B cell (primary cell): Measurements from ENCODE around the gene RPL10A. TPM values are rescaled to one million over a fixed set of nuclear protein-coding genes. Genes with fewer than 3 reads are reported as not detected.

ENCODE experiments used
- ATAC-seq: fragments of 200-7000 bp; cut with Tn5 transposase; one replicate; pipeline ENCODE4 v1.10.0; 2021; ENCODE audit warnings: low read depth, mild to moderate bottlenecking, moderate number of reproducible peaks, moderate library complexity
- CTCF ChIA-PET: fragments of 350-600 bp; sonication (Branson Sonifier 250); formaldehyde crosslinking; loops from one replicate; lab custom pipeline; 2021; ENCODE audit warnings: antibody characterized with exemption, inconsistent platforms; lab: Charles Lee
- POLR2A ChIA-PET: fragments of 350-600 bp; sonication (Branson Sonifier 250); formaldehyde crosslinking; loops from one replicate; lab custom pipeline; 2021; ENCODE audit warnings: antibody characterized with exemption; lab: Charles Lee
- DNase-seq: peaks from one replicate; pipeline ENCODE4 v3.0.0; 2013
- H2AFZ ChIP-seq: 2 replicates; pipeline ENCODE4 v1.6.1; 2012; ENCODE audit warnings: mild to moderate bottlenecking, low read depth, low read length; ENCODE audit not compliant: insufficient read depth, poor library complexity, severe bottlenecking
- H3K27ac ChIP-seq, 2 donors: 1 replicate in 1 of 2; 2 replicates in 1 of 2; pipeline ENCODE4 v1.5.1; 2012 to 2013; ENCODE audit warnings: low read length in 2 of 2, mild to moderate bottlenecking in 2 of 2, moderate library complexity in 1 of 2
- H3K27me3 ChIP-seq, 4 experiments: fragments of 200-600 bp in 1 of 4; sonication (generic) in 1 of 4; replicated peaks in 1 of 4; 1 replicate in 2 of 4; 2 replicates in 2 of 4; pipeline versions ENCODE4 v1.6.1 to v1.7.0; 2013 to 2016; ENCODE audit warnings: low read length in 3 of 4, mild to moderate bottlenecking in 2 of 4, mixed read lengths in 1 of 4, moderate library complexity in 1 of 4; ENCODE audit not compliant: insufficient read depth in 4 of 4, control insufficient read depth in 3 of 4; ENCODE audit errors: control extremely low read depth in 1 of 4
- H3K36me3 ChIP-seq, 2 experiments: replicated peaks in 1 of 2; 1 replicate in 1 of 2; 2 replicates in 1 of 2; pipeline versions ENCODE4 v1.6.1 to v1.7.1; 2013; ENCODE audit warnings: low read length in 1 of 2; ENCODE audit not compliant: insufficient read depth in 2 of 2, control insufficient read depth in 1 of 2; ENCODE audit errors: control extremely low read depth in 1 of 2, extremely low read depth in 1 of 2
- H3K4me1 ChIP-seq, 2 donors: fragments of 200-600 bp in 1 of 2; sonication (generic) in 1 of 2; 1 replicate in 1 of 2; 2 replicates in 1 of 2; pipeline versions ENCODE4 v1.5.1 to v1.6.1; 2013 to 2017; ENCODE audit warnings: low read length in 2 of 2; ENCODE audit not compliant: control insufficient read depth in 2 of 2, insufficient read depth in 2 of 2
- H3K4me2 ChIP-seq: replicated peaks from 2 replicates; pipeline ENCODE3; 2012; ENCODE audit warnings: mild to moderate bottlenecking, low read depth, low read length; ENCODE audit not compliant: poor library complexity, severe bottlenecking
- H3K4me3 ChIP-seq, 5 experiments: fragments of 200-600 bp in 1 of 5; sonication (generic) in 1 of 5; 1 replicate in 3 of 5; 2 replicates in 2 of 5; pipeline versions ENCODE4 v1.5.1 to v1.7.0; 2011 to 2016; ENCODE audit warnings: low read length in 4 of 5, mild to moderate bottlenecking in 4 of 5, low read depth in 2 of 5, control low read depth in 1 of 5, moderate library complexity in 1 of 5; ENCODE audit not compliant: insufficient read depth in 1 of 5; ENCODE audit errors: control extremely low read depth in 1 of 5, extremely low read depth in 1 of 5
- H3K79me2 ChIP-seq: fragments of 200-600 bp; sonication (generic); one replicate; pipeline ENCODE4 v1.6.0; 2016; ENCODE audit warnings: low read length; ENCODE audit not compliant: control insufficient read depth, insufficient read depth
- H3K9ac ChIP-seq: fragments of 200-600 bp; sonication (generic); 2 replicates; pipeline ENCODE4 v1.6.1; 2017; ENCODE audit warnings: mild to moderate bottlenecking, low read length, moderate library complexity
- H3K9me3 ChIP-seq, 3 donors: one replicate each; pipeline versions ENCODE4 v1.6.1 to v1.7.1; 2013; ENCODE audit warnings: low read length in 2 of 3; ENCODE audit not compliant: control insufficient read depth in 2 of 3, insufficient read depth in 1 of 3; ENCODE audit errors: control extremely low read depth in 1 of 3
- H4K20me1 ChIP-seq: 2 replicates; pipeline ENCODE4 v1.6.0; 2012; ENCODE audit warnings: mild to moderate bottlenecking, low read length; ENCODE audit not compliant: insufficient read depth, control insufficient read depth, poor library complexity, severe bottlenecking
- H3K27ac Mint-ChIP-seq: one replicate; pipeline ENCODE4 v1.8.0; 2021; ENCODE audit warnings: mixed read lengths
- H3K27me3 Mint-ChIP-seq: one replicate; pipeline ENCODE4 v1.8.0; 2021; ENCODE audit warnings: mixed read lengths
- H3K4me1 Mint-ChIP-seq: one replicate; pipeline ENCODE4 v1.8.0; 2021; ENCODE audit warnings: mixed read lengths
- H3K4me3 Mint-ChIP-seq: one replicate; pipeline ENCODE4 v1.8.0; 2021; ENCODE audit warnings: mixed read lengths
- H3K9me3 Mint-ChIP-seq: one replicate; pipeline ENCODE4 v1.8.0; 2022; ENCODE audit warnings: mixed read lengths; ENCODE audit not compliant: insufficient read depth
- CTCF ChIP-seq: fragments of 200-600 bp; IDR thresholded peaks from one replicate; pipeline ENCODE4 v1.8.0; 2022; ENCODE audit warnings: antibody characterized with exemption, mild to moderate bottlenecking
- EZH2 ChIP-seq: IDR thresholded peaks from 2 replicates; pipeline ENCODE4 v1.6.1; 2012; ENCODE audit warnings: borderline replicate concordance, low read depth, mild to moderate bottlenecking, moderate library complexity, low read length; ENCODE audit not compliant: insufficient read depth, poor library complexity, severe bottlenecking
- WGBS: methylation state at CpG from one replicate; pipeline ENCODE4 v1.1.5; 2013; ENCODE audit warnings: missing lambda C conversion rate; ENCODE audit not compliant: insufficient coverage; 5-methylcytosine and 5-hydroxymethylcytosine counted together
- intact Hi-C: fragments of 100-400 bp; cut with micrococcal nuclease; formaldehyde crosslinking; loops from one replicate; pipeline ENCODE4 v1.10.0; 2022
- polyA plus RNA-seq: library from polyadenylated mRNA; depleted of rRNA; stranded (reverse); fragments of >200 nt; gene quantifications from 2 replicates; pipeline ENCODE4 v1.2.3, GENCODE V29; 2012
- total RNA-seq, 2 donors: library from RNA; stranded (reverse); fragments of 120-200 nt in 1 of 2; gene quantifications; 1 replicate in 1 of 2; 2 replicates in 1 of 2; pipeline versions ENCODE4 v1.2.3 to v1.2.4, GENCODE V29; 2013 to 2022

The RPL10A gene
- total and polyA plus RNA-seq, 2 donors (not counting 1 experiment from before 2014, with no cell fraction given), result 1,687 to 3,150 TPM

- H3K27me3 Mint-ChIP-seq, result no peaks in the 10 kb centered on the region
- Histone ChIP-seq H4K20me1 (no peaks in the 10 kb centered on the region), H3K36me3 (peaks cover 6 to 53% of the 10 kb centered on the region in 2 experiments), H3K27ac (no peak overlapping the region), H3K27me3 (no peaks in the 10 kb centered on the region), H3K4me2 (no peak overlapping the region), H3K79me2 (no peaks in the 10 kb centered on the region), H3K4me1 (peaks cover 6 to 10% of the 10 kb centered on the region in 2 donors), H3K4me3 (no peak overlapping the region), H2AFZ (no peak overlapping the region), H3K9me3 (peaks cover 2 to 24% (median 23%) of the 10 kb centered on the region in 3 donors), H3K9ac (no peak overlapping the region)
- no peak for DNase-seq
- H3K9me3 Mint-ChIP-seq, result peaks cover 10% of the 10 kb centered on the region
- intact Hi-C loops, result no loop called here
- no peak for TF ChIP-seq CTCF
- TF ChIP-seq EZH2, result no peak
- no peak overlapping the region for H3K27ac Mint-ChIP-seq
- no peak overlapping the region for H3K4me3 Mint-ChIP-seq
- ChIA-PET POLR2A (no interaction called here), CTCF (no interaction called here)
- no peak for ATAC-seq
- H3K4me1 Mint-ChIP-seq, result peaks cover 13% of the 10 kb centered on the region
- 100% methylated on average over 1 of the region's 3 CpGs for WGBS
Measured at GRCh38 chr6:35425284-35425683, 42.9 kb upstream of the RPL10A start.

- Mint-ChIP-seq H3K4me1 (peaks cover 13% of the 10 kb centered on the region), H3K9me3 (peaks cover 10% of the 10 kb centered on the region), H3K4me3 (no peak overlapping the region), H3K27ac (no peak overlapping the region), H3K27me3 (no peaks in the 10 kb centered on the region)
- peak overlapping the region in 1 of 2 donors; percentile 52 for H3K27ac ChIP-seq
- no peak for TF ChIP-seq CTCF
- no peak for TF ChIP-seq EZH2
- no peak overlapping the region for H3K9ac ChIP-seq
- peak overlapping the region; percentile 22 for H3K4me2 ChIP-seq
- H3K4me3 ChIP-seq, result no peak overlapping the region
- DNase-seq, result no peak
- H3K79me2 ChIP-seq, result no peaks in the 10 kb centered on the region
- CTCF ChIA-PET, result interaction anchor here (0.5 kb wide), 1 partner anchor 954 kb away, joined by 3 read pairs; no protein-coding TSS in a partner anchor
- WGBS, result 49% methylated on average over 7 of the region's 8 CpGs
- peaks cover 2 to 28% (median 25%) of the 10 kb centered on the region in 3 donors for H3K9me3 ChIP-seq
- no peaks in the 10 kb centered on the region for H3K27me3 ChIP-seq
- no peaks in the 10 kb centered on the region for H4K20me1 ChIP-seq
- no peak for ATAC-seq
- intact Hi-C loops, result no loop called here
- H3K4me1 ChIP-seq, result peaks cover 6 to 10% of the 10 kb centered on the region in 2 donors
- H3K36me3 ChIP-seq, result peaks cover 6 to 51% of the 10 kb centered on the region in 2 experiments
- POLR2A ChIA-PET, result no interaction called here
- no peak overlapping the region for H2AFZ ChIP-seq
Measured at GRCh38 chr6:35426074-35426473, 42.1 kb upstream of the RPL10A start.
